ENCODE measurements around the gene RAD23B.
"Not testable (repeated sequence)": the region's sequence is repeated elsewhere in the genome, so short reads cannot be mapped to it uniquely, and the experiment has no call there.

The RAD23B gene
- total RNA-seq = 144 to 174 reads per million in 2 donors

DNA sequence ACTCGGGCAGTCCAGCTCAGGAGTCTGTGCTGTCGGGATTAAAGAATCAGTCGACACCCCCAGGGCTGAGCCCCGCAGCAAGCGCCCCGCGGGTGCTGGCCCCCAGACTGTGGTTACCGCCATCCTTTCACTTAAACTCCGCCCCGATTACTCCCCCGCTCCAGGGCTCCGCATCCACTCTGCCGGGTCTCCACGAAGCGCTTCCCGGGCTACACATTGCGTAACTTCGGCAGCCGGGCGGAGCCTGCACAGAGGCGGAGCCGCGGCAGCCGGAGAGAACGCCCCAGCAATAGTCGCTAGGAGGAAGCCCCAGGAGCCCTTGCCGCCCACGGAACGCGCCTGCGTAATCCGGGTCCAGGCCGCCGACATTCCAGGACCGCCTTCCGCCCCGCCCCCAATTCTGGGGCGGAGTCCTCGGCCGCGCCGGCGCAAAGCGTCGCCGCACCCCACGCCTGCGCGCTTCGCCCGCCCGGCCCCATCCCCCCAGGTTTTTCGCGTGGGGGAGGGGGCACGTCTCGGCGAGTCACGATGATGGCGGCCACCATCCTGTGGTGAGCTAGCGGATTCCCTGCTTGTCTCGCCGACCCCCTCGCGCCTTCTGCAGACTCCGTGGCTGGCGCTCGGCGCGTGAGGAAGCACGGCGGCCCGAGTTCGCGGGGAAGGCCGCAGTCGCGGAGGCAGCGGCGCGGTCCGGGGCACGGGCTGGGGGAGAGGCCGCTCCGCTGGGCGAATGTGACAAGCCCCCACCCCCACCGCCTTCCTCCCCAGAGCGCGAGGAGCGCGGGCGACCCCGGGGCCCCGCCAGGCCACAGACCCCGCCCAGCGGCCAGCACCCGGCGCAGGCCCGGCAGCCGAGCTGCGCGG lies at the start of gene RAD23B:
RAD23B (plus strand) TSS at position 521 of the 864 bp plus-strand sequence. CDS start 351 bp downstream, outside the sequence.
- peak; percentile 98 for DNase-seq

DNA sequence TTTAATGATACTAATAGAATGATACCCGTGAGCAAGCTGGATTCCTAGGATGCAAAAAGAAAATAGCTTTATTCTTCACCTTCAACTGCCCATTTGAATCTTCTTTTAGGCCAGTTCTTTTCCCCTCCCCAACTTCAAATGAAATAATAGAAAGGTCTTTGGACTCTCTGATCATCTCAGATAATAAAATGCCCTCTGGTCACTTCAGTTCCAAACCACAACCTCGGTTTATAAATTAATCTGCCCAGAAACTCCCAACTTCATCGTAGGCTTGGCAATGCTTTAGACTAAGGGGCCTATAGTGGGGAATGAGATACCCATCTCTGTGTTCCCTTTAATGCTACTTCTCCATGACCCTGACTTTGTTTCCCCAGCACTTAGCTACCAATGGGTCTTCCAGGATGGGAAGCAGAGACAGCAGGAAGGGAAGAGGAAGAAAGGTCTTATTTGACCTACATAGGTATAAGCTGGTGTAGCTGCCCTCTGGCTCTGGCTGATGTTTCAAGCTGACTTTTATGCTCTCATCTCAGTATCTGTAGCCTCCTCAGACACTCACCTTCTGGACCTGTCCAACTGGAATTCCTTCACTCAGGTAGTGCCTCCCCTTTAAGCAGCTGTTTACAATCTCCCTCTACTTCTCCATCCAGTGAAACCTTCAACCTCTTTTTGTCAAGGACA lies 47.2 kb upstream of the RAD23B start:
- DNase-seq = no peak

DNA sequence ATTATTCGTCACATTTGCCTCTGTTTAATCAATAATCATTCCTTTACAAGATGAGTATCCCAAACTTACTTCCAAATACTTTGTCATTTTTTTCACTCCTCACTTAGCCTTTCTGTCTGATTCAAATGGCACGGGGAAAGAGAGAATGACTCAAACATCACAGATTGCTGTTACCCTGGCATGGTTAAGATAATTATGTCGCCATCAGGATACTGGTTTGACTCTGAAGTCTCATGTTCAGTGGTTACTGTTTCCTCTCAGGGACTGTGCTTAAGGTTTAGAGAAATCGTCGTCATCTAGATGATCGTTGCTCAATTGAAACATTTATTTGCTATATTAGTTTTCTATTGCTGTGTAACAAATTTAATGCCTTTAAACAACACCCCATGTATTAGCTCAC lies 45.2 kb upstream of the RAD23B start:
- no peak for DNase-seq

DNA sequence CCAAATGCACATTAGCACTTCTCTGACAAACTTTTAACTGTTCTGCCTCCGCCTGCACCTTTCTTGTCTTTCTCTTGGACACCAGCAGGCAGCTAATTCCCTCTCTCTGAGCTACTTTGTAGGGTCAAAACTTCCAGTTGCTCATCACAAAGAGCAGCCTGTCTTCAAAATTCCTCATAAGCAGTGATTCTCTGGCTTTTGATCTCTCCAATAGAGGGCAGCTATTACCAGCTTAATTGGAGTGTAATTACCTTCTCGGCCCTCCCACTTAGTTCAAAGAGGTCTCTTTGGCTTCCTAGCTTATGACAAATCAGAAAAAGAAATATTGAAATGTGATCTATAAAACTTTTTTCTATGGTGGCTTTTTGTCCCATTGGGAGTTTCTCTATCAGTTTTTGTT lies 43.6 kb upstream of the RAD23B start:
- DNase-seq = no peak

DNA sequence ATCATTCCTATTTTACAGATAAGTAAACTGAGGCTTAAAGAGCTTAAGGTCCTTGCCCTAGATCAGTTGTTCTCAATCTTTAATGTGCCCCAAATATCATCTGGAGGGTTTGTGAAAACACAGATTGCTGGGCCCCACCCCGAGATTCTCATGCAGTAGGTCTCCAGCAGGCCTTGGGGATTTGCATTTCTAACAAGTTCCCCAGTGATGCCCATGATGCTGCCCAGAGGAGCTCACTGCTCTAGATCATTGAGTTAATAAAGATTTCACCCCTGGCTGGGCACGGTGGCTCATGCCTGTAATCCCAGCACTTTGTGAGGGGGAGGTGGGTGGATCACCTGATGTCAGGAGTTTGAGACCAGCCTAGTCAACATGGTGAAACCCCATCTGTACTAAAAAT lies 42.8 kb upstream of the RAD23B start:
- no peak for DNase-seq

DNA sequence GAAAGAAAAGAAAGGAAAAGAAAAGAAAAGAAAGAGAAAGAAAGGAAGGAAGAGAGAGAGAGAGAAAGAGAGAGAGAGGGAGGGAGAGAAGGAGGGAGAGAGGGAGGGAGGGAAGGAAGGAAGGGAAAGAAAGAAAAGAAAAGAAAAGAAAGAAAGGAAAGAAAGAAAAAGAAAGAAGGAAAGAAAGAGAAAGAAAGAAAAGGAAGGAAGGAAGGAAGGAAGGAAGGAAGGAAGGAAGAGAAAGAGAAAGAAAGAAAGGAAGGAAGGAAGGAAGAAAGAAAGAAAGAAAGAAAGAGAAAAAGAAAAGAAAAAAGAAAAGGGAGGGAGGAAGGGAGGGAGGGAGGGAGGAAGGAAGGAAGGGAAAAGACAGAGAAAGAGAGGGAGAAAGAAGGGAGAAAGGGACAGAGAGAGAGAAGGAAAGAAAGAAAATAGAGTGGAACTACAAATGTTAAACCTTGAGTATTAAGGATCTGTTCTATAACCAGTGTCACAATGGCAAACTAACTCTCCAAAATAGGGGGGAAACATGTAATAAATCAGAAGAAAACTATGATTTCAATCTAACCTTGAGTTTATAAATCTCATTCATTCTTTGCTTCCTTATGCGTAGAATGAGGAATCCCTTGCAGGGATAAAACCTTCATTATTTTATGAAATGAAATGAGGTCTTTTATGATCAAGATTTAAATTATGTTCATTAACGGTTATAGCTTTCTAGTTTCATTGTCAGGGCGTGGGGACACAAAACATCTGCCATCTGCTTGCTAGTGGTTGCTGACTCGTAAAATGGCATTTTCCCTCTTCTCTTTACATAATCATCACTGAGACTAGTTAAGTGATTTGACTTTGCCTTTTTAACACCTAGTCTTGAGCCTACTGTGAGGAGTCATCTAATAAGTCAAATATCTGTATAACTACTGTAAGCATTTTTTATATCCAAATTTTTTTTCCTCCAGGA lies 40.7 kb upstream of the RAD23B start:
- DNase-seq = no peak

DNA sequence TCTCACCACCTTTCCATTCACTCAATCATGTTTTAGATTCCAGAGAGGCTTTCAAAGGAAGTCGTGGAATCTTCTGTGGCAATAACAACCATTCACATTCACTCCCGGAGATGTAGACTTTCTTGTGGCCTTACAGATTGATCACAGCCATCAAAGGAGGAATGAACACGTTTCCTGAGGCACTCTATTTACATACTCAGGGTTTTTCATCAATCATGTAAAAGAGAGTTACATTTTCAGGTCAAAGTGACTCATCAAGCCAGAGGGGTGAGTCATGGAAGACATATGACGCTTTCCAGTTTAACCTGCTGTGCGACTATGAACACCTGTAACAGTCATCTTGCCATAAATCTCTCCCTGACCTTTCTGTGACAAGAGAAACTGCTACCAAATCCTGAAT lies 39.3 kb upstream of the RAD23B start:
- no peak for DNase-seq

DNA sequence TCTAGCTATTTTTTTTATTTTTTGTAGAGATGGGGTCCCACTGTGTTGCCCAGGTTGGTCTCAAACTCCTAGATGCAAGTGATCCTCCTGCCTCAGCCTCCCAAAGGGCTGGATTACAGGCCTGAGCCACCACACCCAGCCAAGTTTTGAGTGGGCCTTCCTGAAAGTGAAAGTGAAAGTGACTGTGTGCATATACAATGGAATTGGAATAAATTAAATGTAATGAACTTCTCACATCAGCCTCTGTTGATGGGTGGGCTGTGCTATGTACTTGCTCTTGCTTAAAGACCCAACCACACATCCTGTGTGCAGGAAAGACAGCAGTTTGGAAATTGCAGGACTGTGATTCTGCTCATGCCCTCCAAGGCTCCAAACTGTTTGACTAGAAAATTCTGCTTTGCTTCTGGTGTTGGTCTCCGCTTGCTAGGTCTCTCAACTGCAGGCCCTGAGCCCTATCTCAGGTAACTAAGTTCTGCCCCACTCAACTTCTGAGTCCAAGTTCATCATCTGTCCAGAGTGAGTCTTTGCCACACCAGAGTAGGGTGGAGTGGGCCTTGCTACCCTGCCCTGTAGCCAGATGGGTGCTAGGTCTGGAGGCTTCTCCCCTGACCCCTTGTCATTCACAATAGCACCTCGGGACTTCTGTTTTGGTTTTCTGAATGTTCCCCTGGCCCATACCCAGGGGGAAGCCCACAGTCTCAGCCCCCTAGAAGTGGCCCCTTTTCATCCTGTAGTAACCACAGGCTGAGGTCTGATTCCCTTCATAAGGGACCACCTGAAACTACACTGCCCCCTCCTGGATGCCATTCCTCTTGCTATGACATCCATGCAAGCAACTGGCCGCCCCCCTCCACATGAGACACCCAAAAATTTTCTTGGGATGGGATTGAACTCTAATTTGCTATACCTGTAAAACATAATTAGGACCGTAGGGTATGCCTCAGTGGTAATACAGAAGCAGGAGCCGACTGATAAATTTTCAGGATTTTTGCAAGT lies 36.5 kb upstream of the RAD23B start:
- DNase-seq = no peak

DNA sequence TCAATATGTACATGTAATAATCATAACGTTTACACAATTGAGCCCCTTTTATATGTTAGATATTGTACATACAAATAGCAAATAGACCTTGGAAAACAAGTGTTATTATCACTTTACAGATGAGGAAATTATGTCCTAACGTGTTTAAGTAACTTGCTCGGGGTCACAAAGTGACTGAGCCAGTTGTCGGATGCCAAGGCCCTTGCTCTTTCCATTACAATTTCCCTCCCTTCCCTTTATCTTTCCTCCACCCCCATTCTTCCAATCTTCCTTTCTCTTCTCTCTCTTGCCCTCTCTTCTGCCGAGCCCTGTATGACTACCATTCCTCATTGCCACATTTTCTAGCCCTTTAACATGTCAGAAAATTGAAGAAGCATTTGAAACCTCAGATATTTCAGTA lies 34.4 kb upstream of the RAD23B start:
- DNase-seq = no peak

DNA sequence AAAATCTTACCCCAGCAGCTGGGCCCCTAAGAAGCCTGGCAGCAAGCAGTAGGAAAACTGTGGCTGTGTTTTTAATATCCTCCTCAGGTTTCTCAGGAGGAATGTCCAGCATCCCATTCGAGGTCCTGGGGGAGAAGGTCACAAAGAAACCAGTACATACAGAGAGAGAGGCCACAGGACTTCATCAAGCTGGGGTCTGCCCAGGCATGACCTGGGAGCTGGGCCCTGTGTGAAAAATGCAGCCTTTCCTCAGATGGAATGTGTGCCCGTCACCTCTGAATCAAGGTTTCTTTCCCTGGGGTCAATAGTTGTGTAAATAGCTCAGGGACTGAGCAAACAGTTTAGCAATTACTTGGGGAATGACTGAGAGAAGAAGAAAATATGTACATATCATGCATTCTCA lies 33.9 kb upstream of the RAD23B start:
- DNase-seq = no peak

DNA sequence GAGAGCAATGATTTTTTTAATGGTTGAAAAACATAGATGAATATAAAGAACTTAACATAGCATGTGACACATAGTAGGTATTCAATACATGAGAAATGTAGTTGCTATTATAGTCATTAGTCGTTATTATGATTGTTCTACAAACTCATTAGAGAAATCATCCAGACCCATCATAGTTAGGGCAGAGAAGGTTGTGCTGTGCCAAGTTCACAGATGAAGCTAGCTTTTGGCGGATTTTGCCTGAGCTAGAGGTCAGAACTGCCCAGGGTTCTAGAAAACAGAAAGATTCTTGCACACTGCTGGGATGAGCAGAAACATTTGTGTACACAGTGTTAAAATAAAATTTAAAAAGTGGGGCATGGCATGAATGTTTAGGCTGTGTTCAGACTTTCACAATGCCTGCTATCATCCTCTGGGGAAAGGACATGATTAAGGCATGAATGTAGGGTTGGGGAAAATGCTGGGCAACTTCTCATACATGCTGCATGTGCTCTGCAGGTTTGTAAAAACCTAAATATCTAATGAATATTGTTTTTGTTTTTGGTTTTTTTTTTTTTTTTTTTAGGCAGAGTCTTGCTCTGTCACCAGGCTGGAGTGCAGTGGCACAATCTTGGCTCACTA lies 33.3 kb upstream of the RAD23B start:
- DNase-seq = no peak

DNA sequence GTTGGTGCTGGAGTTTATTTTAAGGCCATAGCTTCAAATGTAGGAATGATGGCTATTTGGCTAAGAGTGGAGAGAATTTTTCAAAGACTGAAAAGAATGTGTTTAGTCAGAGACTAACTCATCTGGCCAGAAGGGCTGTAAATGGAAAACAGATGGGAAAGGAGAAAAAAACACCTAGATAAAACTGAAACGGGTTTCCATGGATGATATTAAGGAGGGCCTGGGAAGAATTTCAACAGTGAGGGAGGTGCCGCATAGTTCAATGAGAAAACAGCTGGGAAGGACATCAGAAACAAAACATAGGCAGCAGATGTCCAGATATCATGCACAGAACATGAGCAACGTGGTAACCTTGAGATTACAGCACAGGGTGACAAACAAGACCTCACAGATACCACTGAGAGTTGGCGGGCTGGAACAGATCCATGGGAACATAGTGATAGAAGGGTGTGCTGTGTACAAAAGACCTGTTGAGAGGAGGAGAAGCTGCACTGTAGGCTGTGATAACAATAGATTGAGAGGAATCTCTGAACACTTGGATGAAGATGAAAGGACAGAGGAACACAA lies 31.2 kb upstream of the RAD23B start:
- DNase-seq = no peak

DNA sequence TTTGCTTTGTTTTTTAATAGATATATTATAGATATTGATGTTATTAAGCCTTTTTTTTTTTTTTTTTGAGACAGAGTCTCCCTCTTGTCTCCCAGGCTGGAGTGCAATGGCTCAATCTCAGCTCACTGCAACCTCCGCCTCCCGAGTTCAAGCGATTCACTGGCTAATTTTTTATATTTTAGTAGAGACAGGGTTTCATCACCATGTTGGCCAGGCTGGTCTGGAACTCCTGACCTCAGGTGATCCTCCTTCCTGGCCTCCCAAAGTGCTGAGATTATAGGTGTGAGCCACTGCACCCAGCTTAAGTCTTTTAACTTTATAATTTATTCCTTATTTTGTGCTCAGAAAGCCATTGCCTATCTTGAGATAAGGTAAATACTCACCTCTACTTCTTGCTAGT lies 24.2 kb upstream of the RAD23B start:
- DNase-seq = no peak

DNA sequence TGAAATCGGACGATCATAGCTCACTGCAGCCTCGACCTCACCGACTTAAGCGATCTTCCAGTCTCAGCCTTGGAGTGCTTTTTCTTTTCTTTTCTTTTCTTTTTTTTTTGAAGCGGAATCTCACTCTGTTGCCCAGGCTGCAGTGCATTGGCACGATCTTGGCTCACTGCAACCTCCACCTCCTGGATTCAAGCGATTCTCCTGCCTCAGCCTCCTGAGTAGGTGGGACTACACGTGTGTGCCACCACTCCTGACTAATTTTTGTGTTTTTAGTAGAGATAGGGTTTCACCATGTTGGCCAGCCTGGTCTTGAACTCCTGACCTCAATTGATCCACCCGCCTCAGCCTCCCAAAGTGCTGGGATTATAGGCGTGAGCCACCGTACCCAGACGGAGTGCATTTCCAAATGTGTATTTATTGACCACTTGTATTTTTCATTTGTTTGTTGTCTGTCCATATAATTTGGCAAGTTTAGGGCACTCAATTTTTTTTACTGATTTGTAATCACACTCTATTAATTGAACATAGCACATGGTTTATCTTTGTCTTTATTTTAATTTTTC lies 23.2 kb upstream of the RAD23B start:
- DNase-seq = not testable (repeated sequence)

DNA sequence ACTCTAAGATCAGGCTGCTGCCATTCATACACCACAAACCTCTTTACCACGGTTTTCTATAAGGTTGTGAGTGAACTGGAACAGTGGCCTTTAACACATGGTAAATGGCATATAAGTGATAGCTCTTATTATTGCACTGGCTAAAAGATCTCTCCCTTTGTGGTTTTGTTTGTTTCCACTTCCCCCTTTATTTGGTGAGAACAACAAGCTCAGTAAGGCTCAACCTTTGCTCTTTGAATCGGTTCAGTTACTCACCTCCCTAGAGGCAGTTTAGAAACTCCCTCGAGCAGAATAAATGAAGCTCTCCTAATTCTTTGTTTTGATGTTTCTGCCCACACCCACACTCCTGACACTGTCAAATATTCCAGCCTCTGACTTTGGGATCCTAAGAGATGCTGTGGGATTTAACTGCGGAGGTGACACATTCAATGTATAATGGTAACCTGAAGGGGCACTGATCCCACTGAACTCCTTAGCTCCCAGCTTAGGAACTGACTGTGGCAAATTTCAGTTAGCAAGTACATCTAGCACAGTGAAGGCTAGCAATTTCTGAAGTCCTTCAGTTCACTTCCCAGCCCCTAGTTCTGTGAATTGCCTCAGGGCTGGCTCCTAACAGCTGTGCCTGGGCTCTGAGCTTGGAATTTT lies 22.5 kb upstream of the RAD23B start:
- DNase-seq = no peak

DNA sequence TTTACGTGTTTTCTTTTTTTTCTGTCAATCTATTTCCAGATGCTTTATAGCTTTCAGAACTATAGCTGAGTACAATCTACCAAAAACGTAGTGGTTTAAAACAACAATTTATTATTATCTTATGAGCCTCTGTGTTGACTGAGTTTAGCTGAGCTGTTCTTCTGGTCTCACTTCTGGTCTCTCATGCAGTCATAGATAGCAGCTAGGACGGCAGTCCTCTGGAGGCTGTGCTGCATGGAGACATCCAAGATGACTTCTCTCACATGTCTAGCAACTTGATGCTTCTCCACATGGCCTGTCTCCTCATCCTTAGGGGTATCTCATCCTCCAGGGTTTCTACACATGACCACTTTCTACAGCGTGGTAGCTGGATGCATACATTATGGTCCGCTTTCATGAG lies 22.0 kb upstream of the RAD23B start:
- no peak for DNase-seq

DNA sequence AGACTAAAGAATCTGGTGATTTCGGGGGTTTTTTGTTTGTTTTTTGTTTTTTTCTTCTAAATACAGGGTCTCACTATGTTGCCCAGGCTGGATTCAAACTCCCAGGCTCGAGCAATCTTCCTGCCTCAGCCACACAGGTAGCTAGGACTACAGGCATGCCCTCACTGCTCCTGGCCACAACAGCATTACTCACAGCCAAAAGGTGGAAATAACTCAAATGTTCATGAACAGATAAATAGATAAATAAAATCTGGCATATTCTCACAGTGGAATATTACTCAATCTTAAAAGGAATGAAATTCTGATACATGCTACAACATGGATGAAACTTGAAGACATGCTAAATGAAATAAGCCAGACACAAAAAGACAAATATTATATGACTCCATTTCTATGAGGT lies 19.8 kb upstream of the RAD23B start:
- no peak for DNase-seq

DNA sequence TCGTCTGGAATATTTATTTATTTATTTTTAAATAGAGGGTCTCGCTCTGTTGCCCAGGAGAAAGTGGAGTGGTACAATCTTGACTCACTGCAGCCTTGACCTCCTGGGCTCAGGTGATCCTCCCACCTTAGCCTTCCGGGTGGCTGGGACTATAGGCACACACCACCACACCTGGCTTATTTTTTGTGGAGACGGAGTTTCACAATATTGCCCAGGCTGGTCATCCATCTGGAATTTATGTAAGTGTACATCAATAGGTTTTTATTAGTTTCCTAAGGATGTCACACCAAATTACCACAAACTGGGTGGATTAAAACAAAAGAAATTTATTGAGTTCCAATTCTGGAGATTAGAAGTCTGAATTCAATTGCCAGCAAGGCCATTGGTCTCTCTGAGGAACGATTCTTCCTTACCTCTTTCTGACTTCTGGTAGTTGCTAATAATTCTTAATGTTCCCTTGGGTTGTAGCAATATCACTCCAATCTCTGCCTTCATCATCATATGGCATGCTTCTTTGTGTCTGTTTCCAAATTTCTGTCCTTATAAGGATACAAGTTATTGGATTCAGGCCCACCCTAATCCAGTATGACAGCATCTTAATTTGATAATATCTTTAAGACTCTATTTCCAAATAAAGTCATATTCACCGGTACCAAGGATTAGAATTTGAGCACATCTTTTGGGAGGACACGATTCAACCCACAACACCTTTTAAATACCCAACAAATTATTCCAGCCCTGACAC lies 16.3 kb upstream of the RAD23B start:
- no peak for DNase-seq

DNA sequence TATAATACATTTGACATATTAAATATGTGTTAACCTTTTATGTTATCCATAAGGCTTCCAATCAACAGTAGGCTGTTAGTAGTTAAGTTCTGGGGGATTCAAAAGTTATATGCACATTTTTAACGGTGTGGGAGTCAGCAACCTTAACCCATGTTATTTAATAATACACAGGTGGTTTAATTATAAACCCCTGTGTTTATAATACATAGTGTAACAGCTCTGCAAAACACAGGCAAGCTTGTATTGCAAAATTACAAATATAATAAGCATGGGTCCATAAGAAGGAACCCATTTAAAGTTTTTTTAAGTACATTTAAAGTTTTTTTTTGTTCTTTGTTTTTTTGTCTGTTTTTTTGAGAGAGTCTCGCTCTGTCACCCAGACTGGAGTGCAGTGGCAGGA lies 14.5 kb upstream of the RAD23B start:
- DNase-seq = no peak

All from activated gamma-delta T cell (primary cell).